IPS-15b (cell line): ENCODE data around the gene ESX1.
A peak's percentile ranks its signal among the peaks of the same experiment; 100 is the strongest.

Source experiments
- H3K27me3 ChIP-seq: one replicate; pipeline ENCODE4 v1.6.1; 2013; ENCODE audit warnings: low read length; ENCODE audit not compliant: control insufficient read depth, insufficient read depth
- H3K36me3 ChIP-seq: one replicate; pipeline ENCODE4 v1.6.1; 2013; ENCODE audit warnings: low read length; ENCODE audit not compliant: control insufficient read depth, insufficient read depth
- H3K4me1 ChIP-seq: one replicate; pipeline ENCODE4 v1.6.1; 2013; ENCODE audit warnings: mild to moderate bottlenecking, low read length; ENCODE audit not compliant: control insufficient read depth, insufficient read depth
- H3K4me3 ChIP-seq: one replicate; pipeline ENCODE4 v1.5.1; 2013; ENCODE audit warnings: low read depth, low read length
- H3K9ac ChIP-seq: one replicate; pipeline ENCODE4 v1.6.1; 2013; ENCODE audit warnings: low read depth, mild to moderate bottlenecking, low read length
- H3K9me3 ChIP-seq: one replicate; pipeline ENCODE4 v1.6.1; 2013; ENCODE audit warnings: mild to moderate bottlenecking, low read length; ENCODE audit not compliant: control insufficient read depth, insufficient read depth

ESX1 gene

DNA sequence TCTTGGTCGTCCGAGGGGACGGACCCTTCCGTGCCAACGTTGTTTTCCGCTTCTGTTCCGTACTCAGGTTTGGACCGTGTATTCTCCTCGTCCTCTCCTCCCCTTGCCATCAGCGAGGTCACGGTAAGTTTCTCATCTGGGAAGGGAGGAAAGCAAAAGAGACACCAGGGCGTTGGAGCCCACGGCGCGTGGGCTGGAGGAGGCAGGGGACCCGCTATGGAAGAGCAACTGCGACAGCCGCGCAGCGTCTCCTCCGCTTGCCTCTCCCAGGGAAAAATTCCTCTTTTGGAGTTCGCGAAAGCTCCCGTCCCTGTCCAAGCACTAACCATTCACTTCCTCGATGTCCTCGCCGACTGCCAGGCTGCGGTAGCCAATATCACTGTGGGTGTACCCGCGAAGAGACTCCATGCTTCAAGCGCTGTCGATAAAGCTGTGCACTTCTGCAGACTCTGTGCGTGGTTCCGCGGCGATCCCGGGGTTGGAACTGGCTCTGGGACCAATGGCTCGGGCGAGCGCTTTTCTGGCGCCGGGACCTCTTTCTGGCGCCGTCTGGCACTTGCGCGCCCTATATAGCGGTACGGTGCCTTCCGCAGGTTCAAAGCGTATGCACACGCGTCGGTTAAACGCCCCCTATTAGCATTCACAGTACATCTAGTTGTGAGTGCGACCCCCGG lies at the start of gene ESX1:
ESX1 (minus strand) TSS at position 492 of the 674 bp plus-strand sequence; CDS start at position 408, 84 bp downstream.
- Histone ChIP-seq H3K36me3 (no peaks in the 10 kb centered on the region), H3K9ac (no peak within 1 kb of the TSS), H3K9me3 (no peaks in the 10 kb centered on the region), H3K4me3 (peak within 1 kb of the TSS; percentile 65), H3K27me3 (peaks cover 96% of the 10 kb centered on the region), H3K4me1 (peaks cover 7% of the 10 kb centered on the region)

DNA sequence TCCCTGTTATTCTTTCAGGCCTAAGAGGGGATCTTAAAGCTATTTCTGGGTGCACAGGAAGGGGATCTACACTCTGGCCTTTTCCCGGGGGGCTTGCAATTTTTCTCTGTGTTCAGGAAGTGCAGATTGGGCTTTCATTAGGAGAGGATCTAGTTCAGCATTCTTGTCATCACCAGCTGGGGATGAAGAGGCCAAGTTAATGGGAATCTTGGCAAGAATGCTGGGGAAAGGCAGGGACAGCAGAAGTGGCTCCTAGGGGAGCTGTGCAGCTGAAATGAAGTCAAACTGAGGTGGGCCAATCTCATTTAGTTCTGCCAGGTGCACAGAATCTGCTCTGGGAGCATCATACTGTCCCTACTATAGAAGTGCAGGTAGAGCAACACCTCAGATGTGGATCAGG lies 40.9 kb upstream of the ESX1 start:
- Histone ChIP-seq H3K4me1 (peaks cover 16% of the 10 kb centered on the region), H3K4me3 (no peak overlapping the region), H3K9ac (no peak overlapping the region), H3K9me3 (no peaks in the 10 kb centered on the region), H3K36me3 (no peaks in the 10 kb centered on the region), H3K27me3 (no peaks in the 10 kb centered on the region)

GRCh38 chrX:104288961-104289360 lies 34.2 kb upstream of the ESX1 start:
- Histone ChIP-seq H3K4me1 (peaks cover 46% of the 10 kb centered on the region), H3K9me3 (no peaks in the 10 kb centered on the region), H3K4me3 (peak overlapping the region; percentile 30), H3K9ac (no peak overlapping the region), H3K36me3 (no peaks in the 10 kb centered on the region), H3K27me3 (no peaks in the 10 kb centered on the region)

DNA sequence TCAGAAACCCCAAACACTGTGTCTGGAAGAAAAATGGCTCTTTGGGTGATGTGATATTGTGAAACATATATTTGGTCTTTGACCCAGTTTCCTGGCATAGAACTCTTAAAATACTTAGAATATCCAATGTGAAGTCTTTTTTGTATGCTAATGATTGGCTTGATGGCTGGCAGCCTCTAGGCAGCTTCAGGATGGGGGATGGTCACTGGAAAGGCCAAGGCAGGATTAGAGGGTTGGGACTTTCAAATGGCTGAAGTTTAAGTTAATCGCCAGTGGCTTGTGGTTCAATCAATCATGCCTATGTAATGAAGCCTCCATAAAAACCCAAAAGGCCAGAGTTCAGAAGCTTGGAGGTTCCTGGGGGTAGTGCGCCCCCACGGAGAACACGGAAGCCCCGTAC lies 33.5 kb upstream of the ESX1 start:
- Histone ChIP-seq H3K9me3 (no peaks in the 10 kb centered on the region), H3K4me1 (peaks cover 42% of the 10 kb centered on the region), H3K9ac (no peak overlapping the region), H3K27me3 (no peaks in the 10 kb centered on the region), H3K4me3 (peak overlapping the region; percentile 30), H3K36me3 (no peaks in the 10 kb centered on the region)

GRCh38 chrX:104285201-104285600 lies 30.5 kb upstream of the ESX1 start:
- Histone ChIP-seq H3K36me3 (no peaks in the 10 kb centered on the region), H3K4me1 (peaks cover 32% of the 10 kb centered on the region), H3K9ac (no peak overlapping the region), H3K4me3 (no peak overlapping the region), H3K9me3 (no peaks in the 10 kb centered on the region), H3K27me3 (no peaks in the 10 kb centered on the region)

DNA sequence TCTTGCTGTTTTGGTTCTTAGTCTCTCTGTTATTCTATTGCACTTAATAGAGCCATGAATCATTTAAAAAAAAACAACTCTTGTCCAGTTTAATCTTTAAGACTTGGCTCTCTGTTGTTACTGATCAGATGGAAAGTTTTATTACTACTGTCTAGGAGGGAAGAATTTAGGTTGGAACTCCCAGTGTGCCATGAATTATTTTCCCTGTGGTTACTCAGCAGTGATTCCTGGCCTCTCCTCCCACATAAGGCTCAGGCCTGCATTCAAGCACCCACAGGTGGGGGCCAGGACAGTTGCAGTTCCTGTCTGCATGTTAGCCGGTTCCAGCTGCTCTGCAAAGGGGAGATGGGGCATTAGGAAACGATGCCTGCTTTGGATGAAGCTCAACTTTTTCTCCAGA lies 29.8 kb upstream of the ESX1 start:
- H3K36me3 ChIP-seq, result no peaks in the 10 kb centered on the region
- H3K4me3 ChIP-seq, result no peak overlapping the region
- H3K27me3 ChIP-seq, result no peaks in the 10 kb centered on the region
- H3K4me1 ChIP-seq, result peaks cover 28% of the 10 kb centered on the region
- H3K9ac ChIP-seq, result no peak overlapping the region
- H3K9me3 ChIP-seq, result no peaks in the 10 kb centered on the region

DNA sequence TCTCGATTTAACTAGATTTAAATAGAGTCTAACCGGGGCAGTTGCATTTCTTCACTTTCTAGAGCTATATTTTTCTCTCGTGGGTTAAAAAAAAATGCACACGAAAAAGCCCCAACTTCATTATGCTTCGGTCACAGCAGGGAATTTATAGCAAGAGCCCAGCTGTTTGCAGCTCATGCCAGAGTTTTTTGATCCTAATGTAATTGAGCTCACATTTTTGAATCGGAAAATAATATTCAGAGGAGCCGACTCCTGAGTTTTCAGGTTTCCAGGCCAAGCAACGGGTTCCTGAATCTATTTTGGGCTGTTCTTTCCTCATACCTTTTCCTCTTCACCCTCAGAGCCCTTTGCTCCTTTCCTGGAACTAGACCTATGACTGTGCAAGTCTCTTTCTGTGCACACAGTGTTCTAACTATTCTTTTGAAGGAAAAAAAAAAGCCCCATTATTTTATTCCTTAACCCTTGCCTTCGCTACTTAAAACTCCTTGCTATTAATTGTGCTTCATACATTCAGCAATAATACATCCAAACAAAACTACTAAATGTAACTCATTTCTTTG lies 27.5 kb upstream of the ESX1 start:
- H3K4me3 ChIP-seq, result no peak overlapping the region
- H3K36me3 ChIP-seq, result no peaks in the 10 kb centered on the region
- H3K9me3 ChIP-seq, result no peaks in the 10 kb centered on the region
- H3K9ac ChIP-seq, result no peak overlapping the region
- no peaks in the 10 kb centered on the region for H3K27me3 ChIP-seq
- peaks cover 10% of the 10 kb centered on the region for H3K4me1 ChIP-seq

DNA sequence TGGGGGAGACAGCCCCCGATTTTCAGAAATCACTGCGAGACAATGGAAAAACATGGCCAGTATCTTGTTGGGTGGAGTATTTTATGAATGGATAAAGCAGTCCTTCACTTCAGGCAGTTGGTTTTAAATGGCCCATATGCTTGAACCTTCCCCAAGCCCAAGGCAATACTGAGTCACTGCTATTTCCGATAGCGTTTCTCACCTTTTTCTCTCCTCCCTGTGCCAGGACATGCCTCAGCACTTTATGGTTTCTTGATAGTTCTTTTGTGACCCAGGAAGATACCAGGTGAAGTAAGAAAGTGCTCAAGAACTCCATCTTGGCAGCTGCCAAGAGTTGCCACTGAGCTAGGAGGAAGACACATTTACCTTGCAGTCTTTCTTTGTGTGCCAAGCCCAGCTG lies 26.8 kb upstream of the ESX1 start:
- no peak overlapping the region for H3K4me3 ChIP-seq
- H3K4me1 ChIP-seq, result peaks cover 8% of the 10 kb centered on the region
- no peaks in the 10 kb centered on the region for H3K36me3 ChIP-seq
- no peaks in the 10 kb centered on the region for H3K9me3 ChIP-seq
- no peak overlapping the region for H3K9ac ChIP-seq
- no peaks in the 10 kb centered on the region for H3K27me3 ChIP-seq

GRCh38 chrX:104280609-104281008 lies 25.9 kb upstream of the ESX1 start:
- no peak overlapping the region for H3K4me3 ChIP-seq

DNA sequence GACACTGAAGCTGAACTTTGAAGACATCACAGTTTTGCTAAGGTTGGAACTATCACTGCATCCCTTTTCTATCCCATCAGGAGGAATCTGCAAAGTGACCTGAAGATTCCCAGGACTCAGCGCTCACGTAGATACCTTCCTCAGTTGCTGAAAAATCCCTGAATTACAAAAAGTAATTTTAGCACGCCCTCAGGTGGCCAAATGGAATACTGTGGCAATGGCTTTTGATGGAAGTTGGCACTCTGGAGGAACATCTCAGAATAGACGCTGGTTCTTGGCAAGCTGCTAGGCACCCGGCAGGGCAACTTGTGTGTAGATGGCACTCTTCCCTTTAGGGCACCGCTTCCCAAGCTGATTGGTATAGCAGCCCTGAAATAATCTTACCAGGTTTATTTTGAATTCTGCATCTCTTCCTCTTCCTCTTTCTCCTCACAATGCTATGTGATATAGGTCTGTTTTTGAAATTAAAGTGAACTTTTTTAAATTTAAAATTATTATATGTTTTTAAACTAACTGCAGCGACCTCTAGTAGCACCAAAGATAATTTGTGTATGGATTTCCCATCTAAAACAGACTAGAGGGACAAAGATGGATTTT lies 16.3 kb upstream of the ESX1 start:
- Histone ChIP-seq H3K9me3 (no peaks in the 10 kb centered on the region), H3K4me1 (peaks cover 3% of the 10 kb centered on the region), H3K9ac (no peak overlapping the region), H3K36me3 (no peaks in the 10 kb centered on the region), H3K4me3 (peak overlapping the region; percentile 19), H3K27me3 (peaks cover 48% of the 10 kb centered on the region)

More at GRCh38 chrX:104280609-104281008, 25.9 kb upstream of the ESX1 start:
- H3K27me3 ChIP-seq, result no peaks in the 10 kb centered on the region
- no peak overlapping the region for H3K9ac ChIP-seq
- H3K4me1 ChIP-seq, result peaks cover 8% of the 10 kb centered on the region
- H3K9me3 ChIP-seq, result no peaks in the 10 kb centered on the region
- no peaks in the 10 kb centered on the region for H3K36me3 ChIP-seq

DNA sequence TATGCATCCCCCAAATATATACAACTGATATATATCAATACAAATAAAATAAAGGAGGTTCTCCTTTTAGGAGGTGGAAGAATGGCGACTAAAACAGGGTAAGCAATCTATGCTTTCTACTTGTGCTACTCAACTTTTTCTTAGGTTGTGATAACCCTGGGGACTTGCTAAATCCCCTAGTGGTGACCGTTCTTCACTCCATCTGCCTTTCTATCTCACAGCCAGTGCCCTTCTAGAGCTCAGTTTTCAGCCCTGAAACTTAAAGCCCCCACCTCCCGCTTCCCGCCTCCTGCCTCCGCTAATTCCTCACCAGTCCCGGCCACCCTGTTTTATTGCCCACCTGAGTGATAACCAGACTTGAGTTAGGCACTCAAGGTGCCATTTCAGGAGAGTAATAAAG lies 15.5 kb upstream of the ESX1 start:
- Histone ChIP-seq H3K36me3 (no peaks in the 10 kb centered on the region), H3K9ac (no peak overlapping the region), H3K4me1 (peaks cover 3% of the 10 kb centered on the region), H3K4me3 (peak overlapping the region; percentile 19), H3K27me3 (peaks cover 52% of the 10 kb centered on the region), H3K9me3 (no peaks in the 10 kb centered on the region)

- Histone ChIP-seq H3K36me3 (no peaks in the 10 kb centered on the region), H3K4me3 (peak overlapping the region; percentile 20), H3K9ac (no peak overlapping the region), H3K9me3 (no peaks in the 10 kb centered on the region), H3K4me1 (peaks cover 7% of the 10 kb centered on the region), H3K27me3 (peaks cover 99% of the 10 kb centered on the region)
These were observed 732 bp upstream of the ESX1 start for GRCh38 chrX:104255465-104255864.
